ENCODE data around the gene FLT1.

FLT1 gene

DNA sequence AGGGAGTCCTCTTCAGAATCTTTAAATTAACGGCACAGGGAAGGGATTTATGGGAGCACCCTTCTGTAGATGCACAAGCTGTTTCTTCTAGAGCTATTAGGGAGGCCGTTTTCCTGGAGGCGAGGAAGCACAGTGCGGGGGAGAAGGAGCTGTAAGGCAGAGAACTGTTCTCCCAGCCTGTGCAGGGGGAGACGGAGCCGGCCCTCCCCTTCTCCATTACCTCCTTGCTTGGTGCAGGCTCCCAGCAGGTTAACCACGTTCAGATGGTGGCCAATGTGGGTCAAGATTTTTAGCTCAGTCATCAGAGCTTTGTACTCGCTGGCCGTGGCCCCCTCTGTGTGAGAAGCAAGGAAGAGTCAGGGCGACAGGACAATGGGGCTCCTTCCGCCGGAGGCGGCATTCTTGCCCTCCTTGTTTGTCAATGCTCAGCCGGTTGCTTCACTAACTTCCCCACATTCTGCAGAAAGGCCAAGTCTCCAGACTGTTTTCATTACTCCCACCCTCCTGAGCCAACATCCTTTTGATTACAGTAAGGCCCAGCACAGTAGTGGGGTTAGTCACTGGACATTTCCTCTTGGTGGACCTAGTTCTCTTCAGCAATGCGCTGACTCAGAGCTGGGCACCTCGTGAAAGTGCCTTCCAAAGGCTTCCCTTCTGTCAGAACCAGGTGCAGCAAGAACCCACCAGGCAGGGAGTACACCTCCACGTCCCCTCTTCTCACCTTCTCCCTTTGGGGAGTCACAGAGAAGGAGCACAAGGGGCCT is 165.4 kb downstream of the FLT1 start:
- DNase-seq (ENCODE audit: low read depth, low spot score): no peak
- no peak overlapping the region for H3K27ac ChIP-seq

DNA sequence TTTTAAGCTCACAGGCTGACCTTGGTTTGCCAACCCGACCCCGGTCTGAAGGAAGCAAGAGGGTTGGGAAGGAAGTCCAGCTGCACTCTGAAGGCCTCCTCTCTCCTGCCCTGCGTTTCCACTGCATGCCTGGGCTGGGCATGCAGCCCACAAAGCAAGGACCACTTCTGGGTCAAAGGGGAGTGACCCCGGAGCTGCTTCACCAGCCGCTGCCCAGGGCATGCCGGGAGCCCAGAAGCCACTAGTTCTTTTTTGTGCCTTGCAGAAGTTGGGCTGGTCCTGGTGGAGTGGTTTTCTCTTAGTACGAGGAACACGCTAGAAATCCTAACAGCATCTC is 166.7 kb downstream of the FLT1 start:
- DNase-seq (ENCODE audit: low read depth, low spot score): no peak
- H3K27ac ChIP-seq: no peak overlapping the region

DNA sequence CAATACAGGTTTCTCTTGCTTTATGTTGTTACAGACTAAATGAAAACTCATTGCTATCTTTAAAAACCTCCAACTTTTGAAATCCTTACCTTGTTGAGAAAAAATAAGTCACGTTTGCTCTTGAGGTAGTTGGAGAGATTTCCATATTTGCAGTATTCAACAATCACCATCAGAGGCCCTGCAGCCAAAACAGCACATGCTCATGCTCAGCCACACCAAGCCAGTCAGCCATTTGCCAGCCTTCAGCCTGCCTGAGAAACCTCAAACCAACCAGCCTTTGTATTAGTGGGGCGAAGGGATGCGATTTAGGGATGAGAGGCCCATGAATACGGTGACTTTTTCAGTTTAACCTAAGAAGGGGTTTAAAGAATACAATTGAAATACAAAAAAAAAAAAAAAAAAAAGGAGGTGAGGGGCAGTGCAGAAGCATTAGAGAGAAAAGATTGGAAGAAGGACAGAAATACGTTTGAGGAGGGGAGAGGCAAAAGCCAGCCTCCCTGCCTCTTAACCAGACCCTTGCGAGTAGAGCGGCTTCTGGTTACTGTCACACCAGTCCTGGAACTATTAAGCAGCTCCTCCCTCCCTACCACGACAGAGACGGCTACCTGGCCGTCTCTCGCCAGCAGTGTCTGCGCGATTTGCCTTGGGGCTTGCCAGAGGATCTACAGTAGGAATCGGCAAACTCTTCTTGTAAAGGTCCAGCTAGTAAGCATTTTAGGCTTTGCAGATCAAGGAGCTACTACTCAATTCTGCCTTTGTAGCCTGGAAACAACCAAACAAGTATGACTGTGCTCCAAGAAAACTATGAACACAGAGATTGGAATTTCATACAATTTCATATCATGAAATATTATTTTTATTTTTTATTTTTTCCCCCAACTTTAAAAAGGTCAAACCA is 167.3 kb downstream of the FLT1 start:
- no peak overlapping the region for H3K27ac ChIP-seq
- no peak for DNase-seq (ENCODE audit: low read depth, low spot score)

DNA sequence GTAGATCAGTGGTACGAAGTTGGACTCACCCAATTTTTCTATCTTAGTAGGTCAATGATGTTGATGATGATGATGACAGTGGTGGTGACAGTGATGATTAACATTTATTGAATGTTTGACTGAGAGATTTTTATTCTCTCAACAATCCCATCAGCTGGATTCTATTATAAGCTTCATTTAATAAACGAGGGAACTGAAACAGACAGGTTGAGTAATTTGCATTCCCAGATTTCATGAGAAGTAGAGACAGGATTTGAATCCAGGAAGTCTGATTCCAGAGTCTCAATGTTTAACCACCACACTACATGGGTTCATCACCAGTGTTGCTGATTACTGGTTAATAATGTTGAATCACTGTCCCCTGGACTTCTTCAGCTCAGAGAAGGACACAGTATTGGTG is 168.9 kb downstream of the FLT1 start:
- H3K27ac ChIP-seq: no peak overlapping the region

DNA sequence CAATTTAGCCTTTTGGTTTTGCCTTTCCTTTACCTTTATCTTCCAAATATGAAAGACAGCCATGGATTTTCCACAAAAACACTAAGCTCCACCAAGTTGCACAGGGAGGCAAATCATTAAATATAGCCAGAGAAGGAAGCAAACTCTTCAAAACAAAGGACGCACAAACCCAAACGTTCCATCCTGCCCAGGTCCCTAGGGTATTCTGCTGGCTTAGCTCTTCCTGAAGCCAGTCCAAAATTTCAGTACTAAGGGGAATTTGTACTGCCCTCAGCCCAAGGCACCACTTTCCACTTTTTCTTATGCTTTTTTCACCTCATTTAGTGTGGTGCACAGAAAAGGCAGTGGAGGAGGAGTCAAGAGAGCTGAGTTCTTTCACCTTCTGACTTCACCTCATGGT is 169.9 kb downstream of the FLT1 start:
- DNase-seq (ENCODE audit: low read depth, low spot score): no peak
- H3K27ac ChIP-seq: no peak overlapping the region

More for the DNA sequence above, 168.9 kb downstream of the FLT1 start:
- no peak for DNase-seq (ENCODE audit: low read depth, low spot score)

DNA sequence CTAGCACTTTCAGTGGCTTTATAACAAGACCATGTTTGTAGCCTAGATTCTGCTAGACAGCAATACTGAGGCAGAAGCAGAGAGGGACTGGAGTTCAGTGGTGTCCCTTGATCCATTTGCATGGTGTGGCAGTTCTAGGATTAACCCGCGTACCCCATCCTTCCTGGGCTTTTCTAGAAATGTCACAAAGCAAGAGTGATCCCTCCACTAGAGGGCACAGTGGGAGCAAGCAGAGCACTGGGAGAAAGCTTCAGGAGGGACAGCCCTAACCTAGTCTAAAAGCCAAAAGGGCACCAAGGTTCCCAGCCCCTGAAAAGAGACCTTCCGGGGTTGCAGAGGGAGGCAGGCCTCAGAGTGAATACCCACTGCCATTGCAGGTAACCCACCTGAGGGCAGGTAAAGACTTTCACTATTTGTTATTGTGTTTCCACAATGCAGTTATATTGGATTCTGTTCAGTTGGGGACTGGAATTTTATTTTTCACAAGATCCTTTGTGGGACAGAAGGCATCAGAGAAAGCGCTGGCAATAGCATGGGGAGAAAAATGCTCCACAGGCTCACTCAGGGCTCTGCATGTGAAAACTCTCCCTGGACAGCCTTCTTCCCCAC is 170.6 kb downstream of the FLT1 start:
- no peak for DNase-seq (ENCODE audit: low read depth, low spot score)
- no peak overlapping the region for H3K27ac ChIP-seq

DNA sequence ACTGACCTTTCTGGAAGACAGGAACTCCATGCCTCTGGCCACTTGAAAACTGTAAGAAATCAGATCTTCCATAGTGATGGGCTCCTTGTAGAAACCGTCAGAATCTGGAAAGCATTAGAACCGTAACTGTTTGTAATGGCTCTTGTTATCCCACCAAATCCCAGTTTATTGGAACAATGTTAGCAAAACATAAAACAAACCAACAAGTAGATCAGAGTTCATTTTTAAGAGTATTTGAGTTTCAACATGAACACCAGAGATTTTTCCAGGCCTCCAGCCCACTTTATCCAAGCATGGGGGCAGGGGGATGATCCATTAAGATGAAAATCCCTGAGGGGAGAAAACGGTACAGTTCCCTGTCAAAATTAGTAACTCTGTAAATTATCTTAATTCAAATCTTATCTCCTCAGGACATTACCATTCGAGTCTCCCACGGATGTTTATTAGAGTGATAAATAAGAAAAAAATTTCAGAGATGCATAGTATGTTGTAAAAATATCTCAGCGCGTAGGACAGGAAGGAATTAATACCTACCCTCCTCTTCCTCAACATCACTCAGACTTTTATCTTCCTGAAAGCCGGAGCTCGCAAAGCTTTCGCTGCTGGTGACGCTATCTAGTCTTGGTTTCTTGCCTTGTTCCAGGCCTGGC is 172.5 kb downstream of the FLT1 start:
- no peak overlapping the region for H3K27ac ChIP-seq
- DNase-seq (ENCODE audit: low read depth, low spot score): no peak

DNA sequence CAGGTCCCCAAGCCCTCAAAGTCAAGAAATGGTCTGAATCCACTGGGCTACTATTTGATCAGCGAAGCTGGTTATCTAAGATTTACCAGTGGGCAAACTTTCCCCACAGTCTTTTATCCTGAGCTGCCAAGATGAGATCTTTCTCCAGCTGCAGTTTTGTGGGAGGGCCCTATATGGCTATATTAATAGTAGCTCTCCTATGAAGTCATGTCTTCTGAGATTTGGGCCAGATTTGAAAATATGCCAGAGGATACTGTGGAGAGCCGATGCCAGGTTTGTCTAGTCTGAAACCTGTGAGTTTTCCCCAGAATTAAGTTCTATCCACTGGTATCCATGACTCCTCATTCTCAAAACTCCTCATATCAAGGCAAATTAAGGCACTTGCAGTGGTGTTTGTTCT is 173.2 kb downstream of the FLT1 start:
- no peak for DNase-seq (ENCODE audit: low read depth, low spot score)
- no peak overlapping the region for H3K27ac ChIP-seq

DNA sequence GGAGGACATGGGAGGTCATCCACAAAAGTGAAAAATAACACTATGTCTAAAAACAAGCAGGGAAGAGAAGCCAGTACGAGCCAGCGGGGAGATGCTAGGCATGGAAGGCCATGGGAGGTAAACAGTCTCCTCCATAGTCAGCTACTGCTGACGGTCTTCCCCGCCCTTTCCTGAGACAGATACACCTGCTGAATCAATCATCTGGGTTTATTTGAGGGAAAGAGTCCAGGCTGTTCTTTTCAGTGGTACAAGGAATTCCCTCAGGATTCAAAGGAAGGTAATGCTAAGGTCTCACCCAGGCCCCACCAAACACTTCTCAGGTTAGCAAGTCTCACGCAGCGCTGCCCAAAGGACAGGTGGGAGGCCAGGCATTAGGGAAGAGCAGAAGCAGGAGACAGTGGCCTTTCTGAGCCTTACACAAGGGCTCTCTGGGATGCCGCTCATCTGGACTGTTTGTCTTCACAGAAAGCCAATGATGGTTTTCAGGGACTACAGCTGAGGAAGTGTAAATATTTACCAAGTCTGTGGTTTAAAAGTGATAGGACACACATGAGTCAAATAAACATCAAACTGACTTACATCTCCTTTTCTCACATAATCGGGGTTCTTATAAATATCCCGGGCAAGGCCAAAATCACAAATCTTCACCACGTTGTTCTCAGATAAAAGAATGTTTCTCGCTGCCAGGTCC is 173.9 kb downstream of the FLT1 start:
- H3K27ac ChIP-seq: no peak overlapping the region
- no peak for DNase-seq (ENCODE audit: low read depth, low spot score)

DNA sequence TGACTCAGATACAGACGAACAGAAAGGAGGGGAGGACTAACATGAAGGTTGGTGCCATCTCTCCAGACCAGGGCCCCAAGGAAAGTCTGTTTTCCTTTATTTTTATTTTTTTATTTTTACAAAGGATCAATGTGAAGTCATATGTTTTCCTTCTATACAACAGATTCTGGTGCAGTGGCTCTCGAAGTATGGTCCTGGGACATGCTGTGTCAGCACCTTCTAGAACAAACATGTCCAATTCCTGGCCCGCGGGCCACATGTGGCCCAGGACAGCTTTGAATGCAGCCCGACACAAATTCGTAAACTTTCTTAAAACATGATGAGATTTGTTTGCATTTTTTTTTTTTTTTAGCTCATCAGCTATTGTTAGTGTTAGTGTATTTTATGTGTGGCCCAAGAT is 174.7 kb downstream of the FLT1 start:
- DNase-seq (ENCODE audit: low read depth, low spot score): no peak

DNA sequence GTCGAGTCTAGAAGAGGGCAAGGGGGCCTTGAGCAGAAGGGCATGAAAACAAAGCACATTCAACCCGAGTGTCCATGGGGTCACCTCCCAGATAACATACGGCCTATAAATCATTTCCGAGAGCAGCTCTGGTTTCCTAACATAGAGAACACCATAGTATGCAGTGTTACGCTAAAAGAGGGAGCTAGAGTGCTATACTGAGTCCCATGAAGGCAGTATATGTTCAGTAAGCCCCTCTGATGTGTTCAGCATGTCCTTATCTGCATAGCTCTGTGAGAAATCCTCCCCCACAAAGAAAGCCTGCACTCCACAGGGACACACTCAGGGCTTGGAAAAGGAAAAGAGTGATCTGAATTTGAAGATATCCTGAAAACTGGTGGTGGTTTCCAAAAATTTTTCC is 175.4 kb downstream of the FLT1 start:
- H3K27ac ChIP-seq: no peak overlapping the region
- no peak for DNase-seq (ENCODE audit: low read depth, low spot score)

More for the DNA sequence above, 174.7 kb downstream of the FLT1 start:
- H3K27ac ChIP-seq: no peak overlapping the region

DNA sequence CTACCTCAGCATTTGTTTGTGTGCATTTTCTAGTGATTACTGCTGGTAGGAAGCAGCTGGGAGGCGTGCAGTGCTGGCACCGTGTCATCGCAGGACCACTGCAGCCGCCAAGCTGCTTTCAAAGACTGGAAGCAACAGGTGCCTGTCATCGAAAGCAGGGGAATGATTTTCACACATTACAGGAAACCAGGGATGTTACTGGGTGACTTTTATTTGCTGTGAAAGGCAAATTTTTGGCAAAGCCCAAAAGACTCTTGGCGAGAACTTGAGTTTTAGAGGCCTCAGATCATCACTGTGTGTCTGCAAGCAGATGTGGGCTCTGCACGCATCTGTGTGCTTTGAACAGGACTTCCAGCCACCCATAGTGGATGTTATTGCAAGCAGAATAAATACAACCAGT is 176.4 kb downstream of the FLT1 start:
- no peak overlapping the region for H3K27ac ChIP-seq
- DNase-seq (ENCODE audit: low read depth, low spot score): no peak

DNA sequence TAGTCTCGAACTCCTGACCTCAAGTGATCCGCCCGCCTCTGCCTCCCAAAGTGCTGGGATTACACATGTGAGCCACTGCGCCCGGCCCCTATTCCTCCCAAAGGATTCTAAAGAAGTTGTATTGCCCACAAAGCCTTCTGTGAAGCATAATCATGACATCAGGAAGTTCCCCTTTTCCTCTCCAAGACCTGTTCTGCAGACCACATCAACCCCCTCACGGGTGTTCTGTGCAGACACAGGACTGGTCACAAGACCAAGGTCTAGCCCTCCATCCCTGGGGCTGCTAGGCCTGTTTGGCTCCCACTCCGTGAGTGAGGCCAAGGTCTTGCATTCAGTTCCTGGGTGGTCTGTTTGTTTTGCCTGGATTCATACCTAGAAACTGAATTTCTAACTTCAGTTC is 178.1 kb downstream of the FLT1 start:
- DNase-seq (ENCODE audit: low read depth, low spot score): no peak
- H3K27ac ChIP-seq: no peak overlapping the region

DNA sequence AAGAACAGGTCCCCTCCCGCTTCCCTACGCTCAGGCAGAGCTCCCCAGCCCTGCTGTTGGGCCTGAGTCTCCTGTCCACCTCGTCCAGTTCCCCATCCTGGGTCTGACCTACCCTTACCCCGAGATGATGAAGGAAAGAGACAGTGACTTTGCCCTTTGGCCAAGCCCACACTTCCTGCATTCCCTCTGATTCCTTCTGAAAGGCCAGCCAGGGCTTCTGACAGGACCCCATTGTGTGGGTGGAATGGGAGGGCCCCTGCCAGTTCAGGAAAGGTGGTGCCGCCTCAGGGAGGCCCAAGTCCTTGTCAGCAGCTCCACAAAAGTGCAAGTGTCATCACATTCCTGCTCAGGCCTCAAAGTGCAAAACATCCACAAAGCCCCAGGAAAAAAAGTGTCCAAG is 178.8 kb downstream of the FLT1 start:
- H3K27ac ChIP-seq: no peak overlapping the region
- DNase-seq (ENCODE audit: low read depth, low spot score): no peak

DNA sequence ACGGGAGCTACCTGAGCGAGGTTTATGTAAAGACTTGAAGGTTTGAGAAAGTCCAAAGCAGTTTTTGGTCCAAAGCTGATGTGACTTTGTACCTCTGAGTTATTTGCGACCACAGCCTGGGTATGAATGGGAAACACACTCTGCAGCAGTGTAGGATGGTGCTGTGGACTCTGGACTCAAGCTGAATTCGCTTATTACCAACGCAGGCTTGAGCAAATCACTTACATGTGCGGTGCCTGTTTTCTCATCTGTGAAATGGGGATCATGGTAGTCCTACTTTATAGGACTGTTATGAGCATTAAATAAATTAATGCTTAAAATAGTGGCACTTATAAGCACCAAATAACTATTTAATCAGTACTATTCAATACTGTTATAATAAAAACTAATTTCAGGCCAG is 180.0 kb downstream of the FLT1 start:
- no peak overlapping the region for H3K27ac ChIP-seq
- DNase-seq (ENCODE audit: low read depth, low spot score): no peak

DNA sequence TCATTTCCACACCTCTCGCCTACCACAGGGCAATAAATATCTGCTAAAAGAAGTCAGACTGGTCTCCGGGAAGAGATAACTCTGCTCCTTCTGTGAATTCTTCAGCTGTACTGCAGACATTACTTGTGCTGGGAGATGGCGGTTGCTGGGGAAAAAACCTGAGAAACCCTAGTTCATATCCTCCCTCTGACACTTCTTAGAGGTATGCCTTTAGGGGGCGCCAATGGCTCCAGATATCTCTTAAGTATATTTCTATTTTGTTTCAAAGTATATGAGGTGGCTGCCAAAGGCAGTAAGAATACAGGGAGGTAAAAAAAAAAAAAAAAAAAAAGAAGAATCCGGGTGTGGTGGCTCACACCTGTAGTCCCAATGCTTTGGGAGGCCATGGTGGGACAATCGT is 181.3 kb downstream of the FLT1 start:
- DNase-seq (ENCODE audit: low read depth, low spot score): no peak
- H3K27ac ChIP-seq: no peak overlapping the region

DNA sequence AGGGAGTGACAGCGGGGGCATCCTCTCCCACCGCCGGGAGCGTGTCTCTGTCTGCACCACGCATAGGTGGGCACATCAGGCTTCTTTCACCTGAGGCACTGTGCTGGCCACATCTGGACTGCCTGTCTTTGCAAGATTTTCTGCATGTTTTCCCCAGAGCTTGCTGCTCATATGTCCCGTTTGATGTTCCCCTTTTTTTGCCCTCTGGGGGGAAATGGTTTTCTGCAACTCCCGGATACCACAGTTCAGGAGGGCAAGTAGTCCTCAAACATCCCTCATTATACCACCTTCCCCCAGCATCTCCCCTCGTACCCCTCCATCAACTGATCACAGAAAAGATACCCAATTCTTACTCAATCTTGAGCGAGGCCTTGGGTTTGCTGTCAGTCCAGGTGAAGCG is 188.6 kb downstream of the FLT1 start:
- H3K27ac ChIP-seq: no peak overlapping the region
- no peak for DNase-seq (ENCODE audit: low read depth, low spot score)

DNA sequence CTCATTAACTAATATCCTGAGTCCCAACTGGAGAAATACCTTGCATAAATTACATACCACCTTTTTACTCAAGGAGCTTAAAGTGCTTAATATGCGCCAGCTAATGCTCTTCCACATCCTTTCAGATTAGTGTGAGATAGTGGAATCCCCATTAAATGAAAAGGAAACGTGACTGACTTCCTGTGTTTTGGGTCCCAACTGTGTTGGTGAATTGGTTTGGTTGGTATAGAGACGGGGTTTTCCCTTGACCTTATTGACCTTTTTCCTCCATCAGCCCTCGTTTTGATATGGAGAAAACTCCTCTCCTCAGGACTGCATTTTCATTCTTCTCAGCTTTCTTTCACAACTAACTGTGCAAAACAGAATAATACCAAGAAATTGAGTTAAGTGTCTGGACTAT is 193.1 kb downstream of the FLT1 start:
- DNase-seq (ENCODE audit: low read depth, low spot score): no peak
- H3K27ac ChIP-seq: no peak overlapping the region

DNA sequence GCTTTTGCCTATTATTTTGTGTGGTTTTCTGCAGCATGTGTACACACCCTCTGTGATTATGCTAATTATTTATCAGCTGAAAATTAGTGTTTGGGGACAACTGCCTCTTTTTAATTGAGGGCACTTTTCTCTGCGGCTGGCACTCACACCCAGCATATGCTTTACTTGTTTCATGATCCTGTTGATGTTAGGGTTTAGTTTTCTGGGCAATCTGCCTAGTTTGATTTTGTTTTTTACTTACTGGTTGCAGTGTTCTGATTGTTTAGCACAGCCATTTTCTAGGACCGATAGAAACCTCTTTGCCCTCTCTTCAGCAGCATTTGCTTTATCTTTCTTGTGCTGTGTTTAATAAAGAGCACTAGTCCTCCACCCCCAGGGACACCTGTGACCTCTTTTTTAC is 195.0 kb downstream of the FLT1 start:
- DNase-seq (ENCODE audit: low read depth, low spot score): no peak
- H3K27ac ChIP-seq: no peak overlapping the region

DNA sequence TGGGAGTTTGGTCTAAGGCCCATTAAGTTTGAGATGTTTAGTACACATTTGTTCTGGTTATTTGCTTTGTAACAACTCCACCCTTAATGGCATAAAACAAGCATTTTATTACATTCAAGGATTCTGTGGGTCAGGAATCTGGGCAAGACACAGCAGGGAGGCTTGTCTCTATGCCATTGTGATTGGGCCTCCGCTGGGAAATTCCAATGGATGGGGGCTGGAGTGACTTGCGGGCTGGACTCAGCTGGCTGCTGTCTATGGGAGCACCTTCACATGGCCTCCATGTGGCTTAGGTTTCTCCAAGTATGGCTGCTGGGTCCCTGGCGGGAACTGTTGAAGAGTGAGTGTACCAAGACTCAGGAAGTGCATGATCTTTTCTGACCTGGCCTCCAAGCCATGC is 197.6 kb downstream of the FLT1 start:
- no peak for DNase-seq (ENCODE audit: low read depth, low spot score)
- no peak overlapping the region for H3K27ac ChIP-seq

Data from epithelial cell of prostate (primary cell).